Duodenal mucosa (tissue), 2 donors: Measurements from ENCODE around the gene TMEM40.
"Not testable (repeated sequence)": the region's sequence is repeated elsewhere in the genome, so short reads cannot be mapped to it uniquely, and the experiment has no call there.

Experiments used
- H3K27ac ChIP-seq: one replicate; pipeline ENCODE4 v1.7.0; 2013; ENCODE audit warnings: low read depth, low read length
- H3K27me3 ChIP-seq, 2 donors: one replicate each; pipeline ENCODE4 v1.7.0; 2013; ENCODE audit warnings: low read length in 2 of 2, control low read depth in 1 of 2; ENCODE audit not compliant: insufficient read depth in 2 of 2, control insufficient read depth in 1 of 2
- H3K36me3 ChIP-seq, 2 donors: one replicate each; pipeline ENCODE4 v1.7.0; 2013; ENCODE audit warnings: low read length in 2 of 2, control low read depth in 1 of 2; ENCODE audit not compliant: insufficient read depth in 2 of 2, control insufficient read depth in 1 of 2
- H3K4me1 ChIP-seq, 2 donors: one replicate each; pipeline ENCODE4 v1.7.0; 2013; ENCODE audit warnings: low read length in 2 of 2, control low read depth in 1 of 2; ENCODE audit not compliant: insufficient read depth in 2 of 2, control insufficient read depth in 1 of 2
- H3K4me3 ChIP-seq, 2 donors: one replicate each; pipeline ENCODE4 v1.7.0; 2013; ENCODE audit warnings: low read length in 2 of 2, low read depth in 1 of 2
- H3K9ac ChIP-seq, 2 donors: one replicate each; pipeline ENCODE4 v1.7.0; 2013; ENCODE audit warnings: low read length in 2 of 2, low read depth in 1 of 2
- H3K9me3 ChIP-seq, 2 donors: one replicate each; pipeline ENCODE4 v1.7.0; 2013; ENCODE audit warnings: low read length in 2 of 2, control low read depth in 1 of 2; ENCODE audit not compliant: control insufficient read depth in 1 of 2

The TMEM40 gene

GRCh38 chr3:12705374-12705926 is 53.6 kb downstream of the TMEM40 start:
- no peaks in the 10 kb centered on the region for H3K9me3 ChIP-seq
- H3K4me3 ChIP-seq, result no peak overlapping the region
- H3K36me3 ChIP-seq, result no peaks in the 10 kb centered on the region
- H3K27ac ChIP-seq, result no peak overlapping the region
- no peak overlapping the region for H3K9ac ChIP-seq
- peaks cover 11 to 25% of the 10 kb centered on the region in 2 donors for H3K4me1 ChIP-seq
- no peaks in the 10 kb centered on the region for H3K27me3 ChIP-seq

- Histone ChIP-seq H3K9ac (no peak overlapping the region), H3K36me3 (no peaks in the 10 kb centered on the region), H3K27me3 (no peaks in the 10 kb centered on the region), H3K4me3 (no peak overlapping the region), H3K4me1 (peaks cover 11 to 27% of the 10 kb centered on the region in 2 donors), H3K27ac (no peak overlapping the region), H3K9me3 (no peaks in the 10 kb centered on the region)
Measured at GRCh38 chr3:12702501-12702900, 56.6 kb downstream of the TMEM40 start.

- not testable (repeated sequence) for H3K9ac ChIP-seq, H3K4me3 ChIP-seq, H3K36me3 ChIP-seq, H3K27ac ChIP-seq, H3K9me3 ChIP-seq, H3K27me3 ChIP-seq
- H3K4me1 ChIP-seq, result peaks cover 11 to 27% of the 10 kb centered on the region in 2 donors
Measured at GRCh38 chr3:12701601-12702000, 57.5 kb downstream of the TMEM40 start.

GRCh38 chr3:12700800-12701199 is 58.3 kb downstream of the TMEM40 start:
- Histone ChIP-seq H3K9me3 (no peaks in the 10 kb centered on the region), H3K4me3 (no peak overlapping the region), H3K27ac (no peak overlapping the region)

GRCh38 chr3:12695916-12696315 is 63.1 kb downstream of the TMEM40 start:
- Histone ChIP-seq H3K36me3 (no peaks in the 10 kb centered on the region), H3K4me1 (peaks cover 9 to 29% of the 10 kb centered on the region in 2 donors), H3K9me3 (no peaks in the 10 kb centered on the region), H3K9ac (no peak overlapping the region), H3K27ac (no peak overlapping the region), H3K27me3 (no peaks in the 10 kb centered on the region), H3K4me3 (no peak overlapping the region)

More at GRCh38 chr3:12700800-12701199, 58.3 kb downstream of the TMEM40 start:
- H3K27me3 ChIP-seq, result no peaks in the 10 kb centered on the region
- no peak overlapping the region for H3K9ac ChIP-seq
- H3K4me1 ChIP-seq, result peaks cover 11 to 27% of the 10 kb centered on the region in 2 donors
- H3K36me3 ChIP-seq, result no peaks in the 10 kb centered on the region

- Histone ChIP-seq H3K9ac (no peak overlapping the region), H3K4me1 (peaks cover 9 to 22% of the 10 kb centered on the region in 2 donors), H3K4me3 (no peak overlapping the region), H3K9me3 (no peaks in the 10 kb centered on the region), H3K36me3 (no peaks in the 10 kb centered on the region), H3K27me3 (no peaks in the 10 kb centered on the region), H3K27ac (no peak overlapping the region)
Measured at GRCh38 chr3:12695112-12695511, 63.9 kb downstream of the TMEM40 start.

GRCh38 chr3:12692444-12692843 is 66.6 kb downstream of the TMEM40 start:
- Histone ChIP-seq H3K9me3 (no peaks in the 10 kb centered on the region), H3K9ac (no peak overlapping the region), H3K4me3 (no peak overlapping the region), H3K4me1 (peaks cover 9 to 28% of the 10 kb centered on the region in 2 donors), H3K36me3 (no peaks in the 10 kb centered on the region), H3K27me3 (no peaks in the 10 kb centered on the region), H3K27ac (no peak overlapping the region)

GRCh38 chr3:12689997-12690711 is 68.9 kb downstream of the TMEM40 start:
- H3K27ac ChIP-seq, result no peak overlapping the region
- no peaks in the 10 kb centered on the region for H3K9me3 ChIP-seq
- no peaks in the 10 kb centered on the region for H3K27me3 ChIP-seq
- H3K4me3 ChIP-seq, result no peak overlapping the region
- peaks cover 9 to 28% of the 10 kb centered on the region in 2 donors for H3K4me1 ChIP-seq
- no peak overlapping the region for H3K9ac ChIP-seq
- H3K36me3 ChIP-seq, result no peaks in the 10 kb centered on the region

GRCh38 chr3:12687948-12688347 is 71.1 kb downstream of the TMEM40 start:
- H3K4me3 ChIP-seq, result no peak overlapping the region
- no peaks in the 10 kb centered on the region for H3K27me3 ChIP-seq
- no peaks in the 10 kb centered on the region for H3K36me3 ChIP-seq
- no peak overlapping the region for H3K27ac ChIP-seq
- no peak overlapping the region for H3K9ac ChIP-seq
- no peaks in the 10 kb centered on the region for H3K9me3 ChIP-seq
- H3K4me1 ChIP-seq, result peaks cover 0 to 13% of the 10 kb centered on the region in 2 donors

GRCh38 chr3:12686096-12686495 is 73.0 kb downstream of the TMEM40 start:
- H3K9ac ChIP-seq, result no peak overlapping the region
- peaks cover 7 to 11% of the 10 kb centered on the region in 2 donors for H3K4me1 ChIP-seq
- no peaks in the 10 kb centered on the region for H3K27me3 ChIP-seq
- no peak overlapping the region for H3K27ac ChIP-seq
- H3K36me3 ChIP-seq, result no peaks in the 10 kb centered on the region
- no peaks in the 10 kb centered on the region for H3K9me3 ChIP-seq
- no peak overlapping the region for H3K4me3 ChIP-seq
